ENCODE data around the gene DDX25. TPM values are rescaled to one million over a fixed set of nuclear protein-coding genes. Genes with fewer than 3 reads are reported as not detected.
A peak's percentile ranks its signal among the peaks of the same experiment; 100 is the strongest.

DDX25 gene
- total RNA-seq, 1 donor from 2014 or later, result 2.2 TPM

- ATAC-seq (no peak), DNase-seq (ENCODE audit: low spot score) (no peak)
- intact Hi-C loops (cut with DNase I), result no loop called here
Measured at GRCh38 chr11:125958872-125959400, 54.6 kb downstream of the DDX25 start.

- DNase-seq (ENCODE audit: low spot score), result no peak
- intact Hi-C loops (cut with DNase I), result no loop called here
- ATAC-seq, result no peak
Measured at GRCh38 chr11:125959511-125959910, 55.2 kb downstream of the DDX25 start.

- intact Hi-C loops (cut with DNase I), result no loop called here
- ATAC-seq (no peak), DNase-seq (ENCODE audit: low spot score) (no peak)
Measured at GRCh38 chr11:125959931-125960330, 55.6 kb downstream of the DDX25 start.

- intact Hi-C loops (cut with DNase I), result no loop called here
- ATAC-seq (no peak), DNase-seq (ENCODE audit: low spot score) (no peak)
Measured at GRCh38 chr11:125960771-125961170, 56.5 kb downstream of the DDX25 start.

- no peak for ATAC-seq
Measured at GRCh38 chr11:125967515-125967914, 63.2 kb downstream of the DDX25 start.

DNA sequence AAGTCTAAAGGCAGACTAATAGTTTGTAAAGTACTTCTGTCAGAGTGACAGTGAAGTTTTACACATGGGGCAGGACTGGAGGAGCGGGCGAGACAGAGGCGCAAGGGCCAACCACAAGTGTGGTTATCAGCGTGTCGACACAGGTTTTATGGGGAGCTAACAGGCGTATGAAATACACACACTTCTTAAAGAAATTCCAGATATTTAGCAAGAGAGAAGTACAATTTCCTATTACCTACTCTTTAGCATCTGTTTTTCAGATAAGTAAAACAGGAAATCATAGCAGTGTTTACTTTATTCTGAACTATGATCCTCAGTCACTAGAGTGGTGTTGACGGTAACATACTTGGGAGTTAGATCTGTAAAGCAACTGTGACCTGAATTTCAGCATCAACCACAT, 64.0 kb downstream of the DDX25 start:
- DNase-seq (ENCODE audit: low spot score) (no peak), ATAC-seq (no peak)
- intact Hi-C loops (cut with DNase I), result no loop called here

More at GRCh38 chr11:125967515-125967914, 63.2 kb downstream of the DDX25 start:
- no peak for DNase-seq (ENCODE audit: low spot score)
- intact Hi-C loops (cut with DNase I), result no loop called here

- DNase-seq (ENCODE audit: low spot score) (no peak), ATAC-seq (no peak)
- intact Hi-C loops (cut with DNase I), result no loop called here
Measured at GRCh38 chr11:125971618-125972017, 67.3 kb downstream of the DDX25 start.

- intact Hi-C loops (cut with DNase I), result no loop called here
- ATAC-seq, result no peak
- no peak for DNase-seq (ENCODE audit: low spot score)
Measured at GRCh38 chr11:125974284-125974683, 70.0 kb downstream of the DDX25 start.

DNA sequence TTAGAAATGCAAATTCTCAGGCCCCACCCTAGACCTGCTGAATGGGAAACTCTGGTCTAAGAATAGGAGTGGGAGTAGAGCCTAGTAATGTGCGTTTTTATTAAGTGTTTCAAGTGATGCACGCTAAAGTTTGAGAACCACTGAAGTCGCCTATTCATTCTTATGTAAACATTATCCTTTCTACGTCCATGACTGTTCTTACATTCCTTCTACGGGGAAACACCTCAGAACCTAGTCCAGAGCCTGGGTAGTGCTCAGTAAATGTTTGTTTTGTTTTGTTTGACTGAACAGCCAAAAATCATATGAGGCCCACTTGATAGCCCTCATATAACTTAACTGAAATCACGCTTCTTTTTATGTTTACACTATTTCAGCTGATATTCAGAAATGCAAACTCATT, 71.3 kb downstream of the DDX25 start:
- DNase-seq (ENCODE audit: low spot score) (no peak), ATAC-seq (no peak)
- intact Hi-C loops (cut with DNase I), result no loop called here

DNA sequence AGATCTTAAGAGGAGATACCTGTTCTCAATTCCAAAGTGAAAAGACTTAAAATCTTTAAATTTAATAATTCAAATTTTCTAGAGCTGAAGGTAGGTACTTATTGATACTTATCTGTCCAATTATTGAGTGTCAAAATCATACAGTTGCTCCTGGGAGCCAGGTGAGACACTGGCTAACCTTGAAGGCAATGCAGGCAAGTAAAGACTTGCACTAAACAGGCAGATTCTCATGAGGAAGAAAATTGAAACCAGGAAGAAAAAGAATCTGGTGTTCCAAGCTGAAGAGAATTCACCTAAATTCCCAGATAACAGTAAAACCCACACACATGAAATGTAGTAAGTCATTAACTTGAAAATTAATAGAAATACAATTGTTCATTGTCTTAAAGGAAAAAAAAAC, 71.8 kb downstream of the DDX25 start:
- ATAC-seq (no peak), DNase-seq (ENCODE audit: low spot score) (no peak)
- intact Hi-C loops (cut with DNase I), result no loop called here

DNA sequence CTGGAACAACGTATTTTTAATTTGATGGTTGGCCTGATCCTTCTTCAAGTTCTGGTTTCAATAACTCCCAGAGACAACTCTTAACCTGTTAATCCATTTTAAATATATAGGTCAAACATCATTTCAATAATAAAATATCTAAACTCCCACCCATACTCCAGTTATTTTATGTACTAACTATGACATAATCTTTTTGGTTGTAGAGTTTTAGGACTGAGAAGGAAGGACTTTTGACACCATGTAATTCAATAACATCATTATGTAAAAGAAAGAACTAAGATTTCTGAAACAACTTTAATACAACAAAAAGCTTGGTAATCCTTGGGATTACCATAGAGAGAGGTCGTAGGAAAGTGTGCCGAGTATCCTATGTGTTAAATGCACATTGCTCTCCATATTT, 73.0 kb downstream of the DDX25 start:
- no peak for ATAC-seq

DNA sequence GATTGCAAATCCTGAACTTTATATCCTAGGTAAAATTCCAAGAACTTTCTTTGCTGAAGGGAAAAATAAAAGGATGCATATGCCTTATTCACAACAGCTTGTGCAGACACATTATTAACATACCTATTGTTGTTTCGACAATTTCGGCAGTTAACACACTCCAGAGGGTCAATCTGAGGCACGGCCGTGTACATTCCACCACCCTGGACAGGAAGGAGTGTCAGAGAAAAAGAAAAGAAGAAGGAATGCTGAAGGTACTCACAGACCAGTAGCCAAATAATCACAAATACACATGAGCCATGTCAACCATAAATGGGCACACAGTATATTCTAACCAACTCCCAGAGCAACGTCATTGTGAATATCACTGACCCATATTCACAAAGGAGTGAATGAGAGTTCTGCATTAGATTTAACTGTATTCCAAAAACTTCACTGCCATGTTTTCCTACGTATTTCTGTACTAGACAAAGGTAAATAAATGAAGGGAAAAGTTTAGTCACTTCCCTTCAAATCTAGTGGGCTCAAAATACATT, 73.9 kb downstream of the DDX25 start:
- ATAC-seq, result peak; percentile 32
- DNase-seq (ENCODE audit: low spot score), result no peak
- intact Hi-C loops (cut with DNase I), result no loop called here

More for the DNA sequence above, 73.0 kb downstream of the DDX25 start:
- DNase-seq (ENCODE audit: low spot score), result no peak
- intact Hi-C loops (cut with DNase I), result no loop called here

Other genes with a start within 250 kb of the DDX25 start
- not detected for gene ACRV1, start 223.7 kb upstream of the DDX25 start, total RNA-seq
- not detected for gene PATE1, start 158.2 kb upstream of the DDX25 start, total RNA-seq
- gene PATE2, start 125.7 kb upstream of the DDX25 start, total RNA-seq, result not detected
- gene PATE3, start 116.4 kb upstream of the DDX25 start, total RNA-seq, result not detected
- not detected for gene PATE4, start 71.2 kb upstream of the DDX25 start, total RNA-seq
- gene HYLS1, start 16.8 kb upstream of the DDX25 start, total RNA-seq, result 4.1 TPM
- 10.7 TPM for gene PUS3, start 1.3 kb upstream of the DDX25 start, total RNA-seq
- gene VSIG10L2, start 41.5 kb downstream of the DDX25 start, total RNA-seq, result not detected
- 29.4 TPM for gene CDON, start 158.4 kb downstream of the DDX25 start, total RNA-seq